Inflammatory macrophage (primary cell): ENCODE measurements around the gene AGPAT2.

Experiments
- DNase-seq, 2 donors: peaks; one replicate each; pipeline ENCODE4 v3.0.0-alpha.2; 2020 to 2022

AGPAT2 gene

DNA sequence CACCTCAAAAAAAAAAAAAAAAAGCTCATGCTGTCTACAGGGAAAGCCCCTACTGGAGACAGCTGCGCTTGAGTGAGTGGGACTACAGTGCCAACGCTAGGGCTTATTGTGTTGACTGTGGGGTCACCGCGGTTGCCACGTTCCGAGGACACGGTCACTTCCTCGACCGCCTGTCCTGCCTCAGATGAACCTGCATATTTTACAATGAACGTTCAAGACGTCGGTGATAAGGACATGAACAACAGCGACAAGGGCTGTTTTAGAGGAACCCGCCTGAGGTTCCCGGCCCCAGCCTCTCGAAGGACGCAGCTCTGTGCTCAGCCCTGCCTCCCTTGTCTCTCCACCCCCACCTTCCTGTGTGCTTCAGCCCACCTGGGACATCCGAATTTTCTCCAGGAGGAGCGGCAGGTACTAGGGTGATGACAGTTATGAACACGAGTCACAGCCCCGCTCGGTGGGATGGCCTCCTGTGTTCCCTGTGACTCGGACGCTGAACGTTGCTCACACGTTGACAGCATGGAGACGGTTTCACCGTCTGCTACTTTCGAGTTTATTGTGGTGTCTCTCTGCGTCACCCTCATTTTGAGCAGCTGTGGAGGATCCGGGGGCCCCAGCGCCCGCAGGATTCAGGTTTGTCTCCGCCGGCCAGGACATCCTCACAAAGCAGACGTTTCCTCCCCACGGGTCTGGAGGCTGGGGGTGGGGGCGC lies 13.9 kb upstream of the AGPAT2 start:
- peak; percentile 28 to 65 for DNase-seq

GRCh38 chr9:136700304-136700703 lies 13.0 kb upstream of the AGPAT2 start:
- DNase-seq = no peak

GRCh38 chr9:136698635-136699246 lies 11.5 kb upstream of the AGPAT2 start:
- no peak for DNase-seq

DNA sequence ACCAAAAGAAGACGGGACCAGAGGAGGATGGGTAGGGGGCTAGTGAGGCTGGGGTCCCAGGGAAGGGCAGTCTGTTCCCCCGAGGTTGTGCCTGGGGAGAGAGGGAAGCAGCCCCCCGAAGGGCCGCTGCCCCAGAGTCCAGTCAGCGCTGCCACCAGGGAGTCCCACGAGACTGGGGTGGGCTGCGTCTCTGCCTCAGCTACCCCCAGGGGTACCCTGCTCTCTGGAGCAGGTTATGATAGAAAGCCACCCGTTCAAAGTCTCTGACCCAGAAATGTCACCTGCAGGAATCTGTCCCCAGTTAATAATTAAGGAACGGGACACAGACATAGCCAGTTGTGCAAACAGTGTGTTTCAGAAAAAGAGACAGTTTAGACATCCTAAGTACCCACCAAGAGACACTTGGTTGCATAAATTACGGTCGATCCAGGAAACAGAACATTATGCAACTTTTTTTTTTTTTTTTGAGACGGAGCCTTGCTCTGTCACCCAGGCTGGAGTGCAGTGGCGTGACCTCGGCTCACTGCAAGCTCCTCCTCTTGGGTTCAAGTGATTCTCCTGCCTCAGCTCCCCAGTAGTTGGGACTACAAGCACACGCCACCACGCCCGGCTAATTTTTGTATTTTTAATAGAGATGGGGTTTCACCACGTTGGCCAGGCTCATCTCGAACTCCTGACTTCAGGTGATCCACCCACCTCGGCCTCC lies 10.7 kb upstream of the AGPAT2 start:
- peak; percentile 76 to 94 for DNase-seq

GRCh38 chr9:136697146-136697820 lies 10.0 kb upstream of the AGPAT2 start:
- DNase-seq = no peak

GRCh38 chr9:136696502-136696901 lies 9.2 kb upstream of the AGPAT2 start:
- DNase-seq = no peak

- DNase-seq = no peak
These were observed 8.7 kb upstream of the AGPAT2 start for GRCh38 chr9:136695955-136696354.

DNA sequence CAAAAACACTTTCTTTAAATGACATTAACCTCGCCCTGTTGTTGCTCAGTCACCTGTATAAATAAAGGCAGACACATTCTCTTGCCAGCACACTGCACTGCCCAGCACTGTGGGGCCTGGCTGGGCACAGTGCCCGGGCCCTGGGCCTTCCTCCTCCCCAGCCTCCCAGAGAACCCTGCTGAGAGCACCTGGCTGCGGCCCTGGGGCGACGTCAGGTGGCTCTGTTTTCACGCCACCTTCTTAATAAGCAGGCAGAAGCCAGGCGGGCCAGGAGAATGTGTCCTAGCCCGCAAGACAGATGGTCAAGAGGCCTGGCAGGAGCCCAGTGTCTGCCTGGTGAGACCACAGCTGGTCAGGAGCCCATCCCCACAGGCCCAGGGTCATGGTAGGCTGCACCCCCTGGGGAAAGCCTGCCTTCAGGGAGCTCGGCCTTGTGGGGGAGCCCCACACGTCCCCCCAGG lies 8.2 kb upstream of the AGPAT2 start:
- no peak for DNase-seq

GRCh38 chr9:136694872-136695247 lies 7.6 kb upstream of the AGPAT2 start:
- DNase-seq = no peak

- DNase-seq = peak; percentile 54 to 59
These were observed 7.1 kb upstream of the AGPAT2 start for GRCh38 chr9:136694163-136694871.

DNA sequence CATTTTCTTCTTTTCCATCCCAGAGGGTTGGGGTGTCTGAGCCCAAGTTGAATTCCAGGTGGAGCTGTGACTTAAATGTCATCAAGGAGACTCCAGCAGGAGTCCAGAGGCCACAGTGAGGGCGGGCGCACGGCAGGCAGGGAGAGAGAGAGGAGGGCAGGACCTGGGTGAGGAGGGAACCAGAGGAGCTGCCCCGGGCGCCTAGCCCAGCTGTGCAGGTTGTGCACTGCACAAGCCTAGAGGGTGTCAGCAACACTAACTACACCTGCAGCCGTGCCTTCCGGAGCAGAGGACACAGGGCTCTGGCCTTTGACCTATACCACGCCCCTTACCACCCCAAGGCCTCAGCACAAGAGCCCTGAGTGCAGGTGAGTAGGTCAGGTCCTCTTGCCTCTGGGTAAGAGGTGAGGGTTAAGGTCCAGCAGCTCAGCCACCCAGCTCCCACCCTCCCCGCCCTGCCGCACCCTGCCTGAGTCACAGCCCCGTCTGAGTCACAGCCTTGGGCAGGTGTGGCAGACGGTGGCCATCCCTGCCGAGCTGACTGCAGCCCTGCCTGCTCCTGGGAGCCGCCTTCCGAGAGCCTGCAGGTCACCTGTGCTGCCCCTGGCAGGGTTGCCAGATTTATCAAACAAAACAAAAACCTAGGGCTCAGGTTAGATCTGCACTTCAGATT lies 6.4 kb upstream of the AGPAT2 start:
- DNase-seq = no peak

DNA sequence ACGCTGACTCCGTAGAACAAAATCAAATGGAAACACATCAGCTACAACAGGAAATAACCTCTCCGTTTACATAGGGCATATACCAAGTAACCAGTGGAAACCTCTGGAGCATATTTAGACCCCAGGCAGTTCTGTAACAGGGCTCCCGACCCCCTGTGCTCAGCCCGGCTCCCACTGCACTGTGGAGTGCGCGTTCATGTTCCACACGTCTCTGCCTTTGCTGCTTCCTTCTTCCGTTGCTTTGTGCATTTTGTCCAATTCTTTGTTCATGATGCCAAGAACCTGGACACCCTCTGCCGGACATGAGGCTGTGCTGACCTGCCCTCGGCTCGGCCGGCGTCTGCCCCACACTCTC lies 5.9 kb upstream of the AGPAT2 start:
- no peak for DNase-seq

DNA sequence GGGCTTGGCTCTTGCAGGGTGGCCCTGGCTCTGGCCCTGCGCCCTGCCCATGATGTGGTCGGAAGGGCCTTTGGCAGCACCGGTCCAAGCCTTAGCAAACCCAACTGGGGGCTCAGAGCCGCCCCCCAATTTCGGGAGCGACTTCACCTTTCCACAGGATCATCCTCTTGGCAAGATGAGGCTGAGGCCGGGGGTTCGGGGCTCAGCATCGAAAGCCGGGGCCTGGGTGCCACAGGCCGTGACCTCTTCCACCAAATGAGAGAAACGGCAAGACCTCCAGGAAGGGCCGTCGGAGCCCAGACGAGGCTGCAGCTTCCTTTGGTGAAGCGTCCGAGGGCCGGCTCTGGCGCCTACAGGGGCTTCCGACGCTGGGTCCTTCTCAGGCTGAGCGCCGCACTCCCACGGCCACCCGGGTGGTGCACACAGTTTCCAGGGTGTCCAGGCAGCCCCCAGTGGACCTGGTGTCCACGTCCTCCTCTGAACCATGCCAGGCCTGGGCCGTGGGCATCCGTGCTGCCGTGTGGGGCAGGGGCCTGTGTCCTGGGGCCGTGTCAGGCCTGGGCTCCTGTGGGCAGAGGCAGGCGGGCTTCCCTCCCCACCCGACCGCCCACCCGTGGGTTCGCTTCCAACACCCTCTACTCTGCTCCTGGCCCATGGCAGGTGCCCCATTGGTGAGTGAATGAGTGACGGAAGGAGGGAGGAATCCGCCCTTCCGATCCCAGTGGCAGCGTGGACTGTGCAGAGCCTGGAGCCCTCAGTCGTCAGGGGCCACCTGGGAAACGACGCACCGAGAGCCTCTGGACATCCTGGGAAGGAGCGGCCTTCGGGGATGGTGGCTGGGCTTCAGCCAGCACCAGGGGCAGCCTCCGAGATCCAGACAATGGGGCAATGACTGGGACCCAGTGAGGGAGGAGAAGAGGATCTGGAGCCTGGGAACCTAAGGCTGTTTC lies 5.2 kb upstream of the AGPAT2 start:
- DNase-seq = no peak

DNA sequence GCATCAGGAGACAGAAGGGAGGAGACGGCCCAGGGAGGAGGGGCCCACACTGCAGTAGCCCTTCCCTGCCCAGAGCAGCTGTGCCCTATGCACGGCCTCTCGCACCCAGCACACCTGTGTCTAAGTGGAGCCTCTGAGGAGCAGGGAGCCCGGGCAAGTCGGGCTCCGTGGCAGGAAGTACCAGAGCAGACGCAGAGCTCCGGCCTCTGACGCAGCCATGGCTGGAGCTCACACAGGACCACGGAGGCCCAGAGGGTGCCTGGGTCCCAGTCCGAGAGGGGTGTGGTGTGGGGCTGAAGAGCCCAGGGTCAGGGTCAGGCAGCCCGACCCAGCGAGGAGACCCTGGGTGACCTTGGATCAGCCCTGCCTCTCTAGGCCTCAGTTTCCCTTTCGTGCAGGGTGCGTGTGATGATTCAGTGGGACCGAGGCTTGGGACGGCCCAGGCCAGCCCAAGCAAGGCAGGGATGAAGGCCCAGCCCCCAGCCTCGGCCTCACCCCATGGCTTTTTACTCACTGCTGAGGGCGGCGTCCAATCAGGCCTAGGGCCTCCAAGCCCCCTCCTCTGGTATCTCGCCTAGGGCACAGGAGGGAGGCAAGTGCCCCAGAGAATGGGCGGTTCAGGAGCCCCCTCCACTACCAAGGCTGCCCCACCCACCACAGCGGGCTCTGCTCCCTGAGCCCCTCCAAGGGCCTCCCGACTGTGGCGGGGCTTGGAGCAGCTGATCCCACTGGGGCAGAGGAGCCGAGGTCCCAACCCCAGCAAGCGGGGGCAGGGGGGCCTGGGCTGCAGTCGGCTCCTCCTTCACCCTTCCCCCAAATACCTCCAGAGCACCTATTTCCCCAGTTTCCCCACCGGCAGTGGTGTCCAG lies 4.3 kb upstream of the AGPAT2 start:
- DNase-seq = no peak

DNA sequence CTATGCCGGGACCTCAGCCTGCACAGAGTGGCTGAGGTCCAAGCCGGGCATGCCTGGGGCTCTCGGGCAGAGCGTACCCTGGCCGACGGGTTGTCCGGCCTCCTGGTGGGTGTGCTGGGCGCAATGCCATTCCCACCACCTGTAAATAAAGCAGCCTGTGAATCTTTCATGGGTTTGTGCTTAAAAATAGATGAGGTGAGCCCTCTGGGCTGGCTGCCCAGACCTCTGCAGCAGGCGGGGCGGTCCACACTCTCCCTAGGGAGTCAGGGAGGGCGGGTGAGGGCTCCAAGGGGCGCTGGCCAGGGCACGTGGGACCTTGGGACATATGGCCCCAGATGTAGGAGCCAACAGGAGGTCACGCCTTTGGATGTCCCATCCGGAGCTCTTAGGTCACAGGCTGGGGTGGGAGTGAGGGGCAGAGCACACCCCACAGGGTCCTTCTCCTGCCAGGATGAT lies 3.6 kb upstream of the AGPAT2 start:
- no peak for DNase-seq

DNA sequence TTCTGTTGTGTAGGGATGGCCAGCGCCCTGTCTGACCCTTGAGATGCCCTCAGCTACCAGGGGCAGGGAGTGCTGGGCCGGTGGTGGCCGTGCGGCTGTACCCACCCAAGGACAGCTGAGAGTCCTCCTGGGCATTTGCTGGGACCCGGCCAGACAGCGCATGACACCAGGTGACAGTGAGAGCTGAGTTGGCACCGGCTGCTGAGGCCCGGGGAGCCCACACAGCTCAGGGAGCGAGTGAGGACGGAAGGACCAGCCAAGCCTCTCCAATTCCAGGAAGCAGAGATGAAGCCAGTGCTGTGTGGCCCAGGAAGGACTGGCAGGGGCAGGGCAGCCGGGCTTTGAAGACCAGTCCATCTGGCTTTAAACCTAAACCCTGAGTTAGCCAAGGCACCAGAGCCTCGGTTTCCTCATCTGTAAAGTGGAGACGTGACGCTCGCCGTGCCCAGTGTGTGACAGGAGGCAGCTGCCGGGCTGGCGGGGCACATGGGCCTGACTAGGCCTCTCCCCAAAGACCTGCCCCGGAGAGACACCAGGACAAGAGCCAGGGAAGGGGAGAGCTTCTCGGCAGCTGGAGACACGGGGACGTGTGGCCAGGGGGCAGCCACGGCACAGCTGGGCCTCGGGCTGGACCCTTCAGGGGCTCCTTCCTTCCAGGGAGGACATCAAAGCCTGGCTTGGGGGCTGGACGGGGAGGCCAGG lies 3.0 kb upstream of the AGPAT2 start:
- DNase-seq = no peak

DNA sequence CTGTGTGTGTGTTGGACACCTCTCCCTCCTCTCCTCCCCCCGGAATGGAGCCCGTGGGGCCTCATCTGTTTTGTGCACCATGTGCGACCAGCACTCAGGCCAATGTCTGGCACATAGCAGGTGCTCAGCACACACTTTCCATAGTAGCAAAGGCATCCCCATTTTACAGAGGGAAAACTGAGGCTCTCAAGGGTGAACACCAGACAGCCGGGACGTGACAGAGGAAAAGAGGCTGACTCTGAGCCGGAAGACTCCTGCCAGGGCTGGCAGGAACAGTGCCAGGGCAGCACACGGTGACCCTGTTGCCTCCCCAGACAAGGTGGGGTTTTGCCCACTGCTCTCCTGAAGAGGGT lies 1.8 kb upstream of the AGPAT2 start:
- no peak for DNase-seq

GRCh38 chr9:136688274-136689107 lies 1.2 kb upstream of the AGPAT2 start:
- no peak for DNase-seq
